ENCODE data around the gene BANF1. TPM values are rescaled to one million over a fixed set of nuclear protein-coding genes. Genes with fewer than 3 reads are reported as not detected.

Gene BANF1
- total and polyA plus RNA-seq, 10 of the 15 experiments (the other 5 are each of a cell fraction or from before 2014, with no cell fraction given), result 99.0 to 574 (median 297) TPM

DNA sequence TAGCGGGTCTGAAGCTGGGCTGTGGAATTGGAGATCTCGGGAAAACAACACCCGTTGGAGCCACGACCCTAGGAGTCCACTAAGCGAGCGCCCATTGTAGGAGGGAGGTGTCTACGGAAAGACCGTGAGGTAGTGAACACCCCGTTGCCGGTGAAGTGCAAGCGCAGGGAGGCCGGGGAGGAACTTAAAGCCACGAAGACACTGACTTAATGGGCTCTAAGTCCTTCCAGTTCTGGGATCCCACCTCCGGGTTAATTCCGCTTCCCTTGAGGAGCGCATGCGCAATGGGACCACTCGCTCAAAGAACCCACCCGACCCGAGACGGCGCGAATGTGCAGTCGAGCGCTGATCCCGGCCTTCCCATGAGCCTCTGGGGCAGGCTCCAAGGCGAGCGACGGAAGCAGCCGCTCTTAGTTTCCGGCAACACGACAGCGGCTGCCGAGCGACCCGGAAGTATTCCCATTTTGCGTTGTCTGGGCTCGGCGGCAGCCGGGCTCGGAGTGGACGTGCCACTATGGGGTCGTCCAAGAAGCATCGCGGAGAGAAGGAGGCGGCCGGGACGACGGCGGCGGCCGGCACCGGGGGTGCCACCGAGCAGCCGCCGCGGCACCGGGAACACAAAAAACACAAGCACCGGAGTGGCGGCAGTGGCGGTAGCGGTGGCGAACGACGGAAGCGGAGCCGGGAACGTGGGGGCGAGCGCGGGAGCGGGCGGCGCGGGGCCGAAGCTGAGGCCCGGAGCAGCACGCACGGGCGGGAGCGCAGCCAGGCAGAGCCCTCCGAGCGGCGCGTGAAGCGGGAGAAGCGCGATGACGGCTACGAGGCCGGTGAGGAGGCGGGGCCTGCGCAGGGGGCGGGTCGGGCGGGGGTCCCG lies 40.8 kb upstream of the BANF1 start, which contains the start of gene SART1 (continued):
- TF ChIP-seq, protein P1, sequence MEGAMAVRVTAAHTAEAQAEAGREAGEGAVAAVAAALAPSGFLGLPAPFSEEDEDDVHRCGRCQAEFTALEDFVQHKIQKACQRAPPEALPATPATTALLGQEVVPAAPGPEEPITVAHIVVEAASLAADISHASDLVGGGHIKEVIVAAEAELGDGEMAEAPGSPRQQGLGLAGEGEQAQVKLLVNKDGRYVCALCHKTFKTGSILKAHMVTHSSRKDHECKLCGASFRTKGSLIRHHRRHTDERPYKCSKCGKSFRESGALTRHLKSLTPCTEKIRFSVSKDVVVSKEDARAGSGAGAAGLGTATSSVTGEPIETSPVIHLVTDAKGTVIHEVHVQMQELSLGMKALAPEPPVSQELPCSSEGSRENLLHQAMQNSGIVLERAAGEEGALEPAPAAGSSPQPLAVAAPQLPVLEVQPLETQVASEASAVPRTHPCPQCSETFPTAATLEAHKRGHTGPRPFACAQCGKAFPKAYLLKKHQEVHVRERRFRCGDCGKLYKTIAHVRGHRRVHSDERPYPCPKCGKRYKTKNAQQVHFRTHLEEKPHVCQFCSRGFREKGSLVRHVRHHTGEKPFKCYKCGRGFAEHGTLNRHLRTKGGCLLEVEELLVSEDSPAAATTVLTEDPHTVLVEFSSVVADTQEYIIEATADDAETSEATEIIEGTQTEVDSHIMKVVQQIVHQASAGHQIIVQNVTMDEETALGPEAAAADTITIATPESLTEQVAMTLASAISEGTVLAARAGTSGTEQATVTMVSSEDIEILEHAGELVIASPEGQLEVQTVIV (IDR thresholded peaks at IDR 0.05; ENCODE audit: borderline replicate concordance, partially characterized antibody), result peak; percentile 94
- TF ChIP-seq, protein P2, sequence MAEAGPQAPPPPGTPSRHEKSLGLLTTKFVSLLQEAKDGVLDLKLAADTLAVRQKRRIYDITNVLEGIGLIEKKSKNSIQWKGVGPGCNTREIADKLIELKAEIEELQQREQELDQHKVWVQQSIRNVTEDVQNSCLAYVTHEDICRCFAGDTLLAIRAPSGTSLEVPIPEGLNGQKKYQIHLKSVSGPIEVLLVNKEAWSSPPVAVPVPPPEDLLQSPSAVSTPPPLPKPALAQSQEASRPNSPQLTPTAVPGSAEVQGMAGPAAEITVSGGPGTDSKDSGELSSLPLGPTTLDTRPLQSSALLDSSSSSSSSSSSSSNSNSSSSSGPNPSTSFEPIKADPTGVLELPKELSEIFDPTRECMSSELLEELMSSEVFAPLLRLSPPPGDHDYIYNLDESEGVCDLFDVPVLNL (IDR thresholded peaks at IDR 0.05; ENCODE audit: low read depth, low read length), result peak; percentile 73; the same call in 1 of the 2 replicates
- TF ChIP-seq KLF5 (IDR thresholded peaks at IDR 0.05; ENCODE audit: partially characterized antibody) (peak; percentile 96), MYB (IDR thresholded peaks at IDR 0.05; ENCODE audit: borderline replicate concordance, low read depth, low read length) (no peak), RELA (IDR thresholded peaks at IDR 0.05; ENCODE audit: borderline replicate concordance, partially characterized antibody) (no peak), MTA2 (IDR thresholded peaks at IDR 0.05; ENCODE audit: low read depth) (peak; percentile 58; the same call in 1 of the 2 replicates), TCF3 (IDR thresholded peaks at IDR 0.05; ENCODE audit: borderline replicate concordance, insufficient read depth, low read depth, low read length) (no peak), NFXL1 (IDR thresholded peaks at IDR 0.05; ENCODE audit: borderline replicate concordance) (no peak), CBX3 (IDR thresholded peaks at IDR 0.05; ENCODE audit: borderline replicate concordance, low read depth) (no peak), FOXK2 (IDR thresholded peaks at IDR 0.05) (peak; percentile 94), ZBED1 (IDR thresholded peaks at IDR 0.05; ENCODE audit: borderline replicate concordance) (peak; percentile 79; the same call in 1 of the 2 replicates), MEF2B (IDR thresholded peaks at IDR 0.05; ENCODE audit: partially characterized antibody, poor library complexity, severe bottlenecking) (peak; percentile 36), HDAC2 (IDR thresholded peaks at IDR 0.05) (no peak), ZNF622 (IDR thresholded peaks at IDR 0.05) (no peak)
- TF ChIP-seq, protein P3, sequence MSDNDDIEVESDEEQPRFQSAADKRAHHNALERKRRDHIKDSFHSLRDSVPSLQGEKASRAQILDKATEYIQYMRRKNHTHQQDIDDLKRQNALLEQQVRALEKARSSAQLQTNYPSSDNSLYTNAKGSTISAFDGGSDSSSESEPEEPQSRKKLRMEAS (IDR thresholded peaks at IDR 0.05; ENCODE audit: low read depth, low read length), result no peak
- TF ChIP-seq, protein P4, sequence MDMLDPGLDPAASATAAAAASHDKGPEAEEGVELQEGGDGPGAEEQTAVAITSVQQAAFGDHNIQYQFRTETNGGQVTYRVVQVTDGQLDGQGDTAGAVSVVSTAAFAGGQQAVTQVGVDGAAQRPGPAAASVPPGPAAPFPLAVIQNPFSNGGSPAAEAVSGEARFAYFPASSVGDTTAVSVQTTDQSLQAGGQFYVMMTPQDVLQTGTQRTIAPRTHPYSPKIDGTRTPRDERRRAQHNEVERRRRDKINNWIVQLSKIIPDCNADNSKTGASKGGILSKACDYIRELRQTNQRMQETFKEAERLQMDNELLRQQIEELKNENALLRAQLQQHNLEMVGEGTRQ (IDR thresholded peaks at IDR 0.05; ENCODE audit: borderline replicate concordance, low read depth, low read length), result no peak
- TF ChIP-seq, protein P5, sequence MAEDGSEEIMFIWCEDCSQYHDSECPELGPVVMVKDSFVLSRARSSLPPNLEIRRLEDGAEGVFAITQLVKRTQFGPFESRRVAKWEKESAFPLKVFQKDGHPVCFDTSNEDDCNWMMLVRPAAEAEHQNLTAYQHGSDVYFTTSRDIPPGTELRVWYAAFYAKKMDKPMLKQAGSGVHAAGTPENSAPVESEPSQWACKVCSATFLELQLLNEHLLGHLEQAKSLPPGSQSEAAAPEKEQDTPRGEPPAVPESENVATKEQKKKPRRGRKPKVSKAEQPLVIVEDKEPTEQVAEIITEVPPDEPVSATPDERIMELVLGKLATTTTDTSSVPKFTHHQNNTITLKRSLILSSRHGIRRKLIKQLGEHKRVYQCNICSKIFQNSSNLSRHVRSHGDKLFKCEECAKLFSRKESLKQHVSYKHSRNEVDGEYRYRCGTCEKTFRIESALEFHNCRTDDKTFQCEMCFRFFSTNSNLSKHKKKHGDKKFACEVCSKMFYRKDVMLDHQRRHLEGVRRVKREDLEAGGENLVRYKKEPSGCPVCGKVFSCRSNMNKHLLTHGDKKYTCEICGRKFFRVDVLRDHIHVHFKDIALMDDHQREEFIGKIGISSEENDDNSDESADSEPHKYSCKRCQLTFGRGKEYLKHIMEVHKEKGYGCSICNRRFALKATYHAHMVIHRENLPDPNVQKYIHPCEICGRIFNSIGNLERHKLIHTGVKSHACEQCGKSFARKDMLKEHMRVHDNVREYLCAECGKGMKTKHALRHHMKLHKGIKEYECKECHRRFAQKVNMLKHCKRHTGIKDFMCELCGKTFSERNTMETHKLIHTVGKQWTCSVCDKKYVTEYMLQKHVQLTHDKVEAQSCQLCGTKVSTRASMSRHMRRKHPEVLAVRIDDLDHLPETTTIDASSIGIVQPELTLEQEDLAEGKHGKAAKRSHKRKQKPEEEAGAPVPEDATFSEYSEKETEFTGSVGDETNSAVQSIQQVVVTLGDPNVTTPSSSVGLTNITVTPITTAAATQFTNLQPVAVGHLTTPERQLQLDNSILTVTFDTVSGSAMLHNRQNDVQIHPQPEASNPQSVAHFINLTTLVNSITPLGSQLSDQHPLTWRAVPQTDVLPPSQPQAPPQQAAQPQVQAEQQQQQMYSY (CRISPR knock-in tag; IDR thresholded peaks at IDR 0.05), result no peak
- TF ChIP-seq, protein P6, sequence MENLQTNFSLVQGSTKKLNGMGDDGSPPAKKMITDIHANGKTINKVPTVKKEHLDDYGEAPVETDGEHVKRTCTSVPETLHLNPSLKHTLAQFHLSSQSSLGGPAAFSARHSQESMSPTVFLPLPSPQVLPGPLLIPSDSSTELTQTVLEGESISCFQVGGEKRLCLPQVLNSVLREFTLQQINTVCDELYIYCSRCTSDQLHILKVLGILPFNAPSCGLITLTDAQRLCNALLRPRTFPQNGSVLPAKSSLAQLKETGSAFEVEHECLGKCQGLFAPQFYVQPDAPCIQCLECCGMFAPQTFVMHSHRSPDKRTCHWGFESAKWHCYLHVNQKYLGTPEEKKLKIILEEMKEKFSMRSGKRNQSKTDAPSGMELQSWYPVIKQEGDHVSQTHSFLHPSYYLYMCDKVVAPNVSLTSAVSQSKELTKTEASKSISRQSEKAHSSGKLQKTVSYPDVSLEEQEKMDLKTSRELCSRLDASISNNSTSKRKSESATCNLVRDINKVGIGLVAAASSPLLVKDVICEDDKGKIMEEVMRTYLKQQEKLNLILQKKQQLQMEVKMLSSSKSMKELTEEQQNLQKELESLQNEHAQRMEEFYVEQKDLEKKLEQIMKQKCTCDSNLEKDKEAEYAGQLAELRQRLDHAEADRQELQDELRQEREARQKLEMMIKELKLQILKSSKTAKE (IDR thresholded peaks at IDR 0.05; ENCODE audit: low read depth, poor library complexity, severe bottlenecking), result peak; percentile 37
